Dermis microvascular lymphatic vessel endothelial cell (primary cell): ENCODE data around the gene EIF3B. TPM values are rescaled to one million over a fixed set of nuclear protein-coding genes. Genes with fewer than 3 reads are reported as not detected.

Experiments used
- total RNA-seq: library from RNA; depleted of rRNA; stranded (reverse); fragments of >200 nt; gene quantifications from 2 replicates; pipeline ENCODE4 v1.2.1, GENCODE V29; 2014

The EIF3B gene
- total RNA-seq, 1 donor from 2014 or later: 172 TPM

Other genes with a start within 250 kb of the EIF3B start
- 29.8 and 41.1 TPM in 2 replicates for gene MAD1L1, start 121.9 kb upstream of the EIF3B start, total RNA-seq
- gene MRM2, start 112.6 kb upstream of the EIF3B start, total RNA-seq: 11.2 and 14.5 TPM in 2 replicates
- gene NUDT1, start 112.6 kb upstream of the EIF3B start, total RNA-seq: 8.6 and 13.9 TPM in 2 replicates
- gene SNX8, start 40.4 kb upstream of the EIF3B start, total RNA-seq: 7.8 and 10.7 TPM in 2 replicates
- 4.1 and 6.4 TPM in 2 replicates for gene CHST12, start 48.8 kb downstream of the EIF3B start, total RNA-seq
- gene GRIFIN, start 121.6 kb downstream of the EIF3B start, total RNA-seq: not detected in 2 replicates
- 19.5 and 19.7 TPM in 2 replicates for gene LFNG, start 164.9 kb downstream of the EIF3B start, total RNA-seq
- 17.7 and 23.8 TPM in 2 replicates for gene BRAT1, start 200.7 kb downstream of the EIF3B start, total RNA-seq
- gene IQCE, start 204.2 kb downstream of the EIF3B start, total RNA-seq: 5.9 and 8.2 TPM in 2 replicates